Heart left ventricle (tissue), 16 donors: ENCODE data around the gene GUF1. TPM values are rescaled to one million over a fixed set of nuclear protein-coding genes. Genes with fewer than 3 reads are reported as not detected.

Source experiments
- ATAC-seq, 4 donors: fragments of 200-7000 bp; cut with Tn5 transposase; one replicate each; pipeline ENCODE4 v1.9.1; 2020 to 2022; ENCODE audit warnings: moderate library complexity in 4 of 4, mild to moderate bottlenecking in 3 of 4, moderate number of reproducible peaks in 1 of 4
- DNase-seq, 5 donors: peaks; one replicate each; pipeline ENCODE4 v3.0.0-alpha.2; 2020
- H3K27ac ChIP-seq, 12 donors: fragments of 200-600 bp; sonication (generic) in 4 of 12; one replicate each; pipeline versions ENCODE4 v1.5.0 to v1.8.0; 2016 to 2022; ENCODE audit warnings: mild to moderate bottlenecking in 2 of 12
- H3K27me3 ChIP-seq, 9 donors: fragments of 200-600 bp; sonication (generic) in 2 of 9; one replicate each; pipeline versions ENCODE4 v1.5.1 to v1.8.0; 2016 to 2022; ENCODE audit warnings: mild to moderate bottlenecking in 3 of 9
- H3K36me3 ChIP-seq, 9 donors: fragments of 200-600 bp; sonication (generic) in 2 of 9; one replicate each; pipeline versions ENCODE4 v1.5.0 to v1.8.0; 2018 to 2022; ENCODE audit warnings: mild to moderate bottlenecking in 2 of 9
- H3K4me1 ChIP-seq, 12 donors: fragments of 200-600 bp; sonication (generic) in 4 of 12; one replicate each; pipeline versions ENCODE4 v1.5.0 to v1.8.0; 2016 to 2022; ENCODE audit warnings: mild to moderate bottlenecking in 3 of 12
- H3K4me3 ChIP-seq, 12 donors: fragments of 200-600 bp; sonication (generic) in 4 of 12; one replicate each; pipeline versions ENCODE4 v1.5.0 to v1.8.0; 2017 to 2022; ENCODE audit warnings: mild to moderate bottlenecking in 9 of 12, moderate library complexity in 4 of 12
- H3K9me3 ChIP-seq, 12 donors: fragments of 200-600 bp; sonication (generic) in 4 of 12; one replicate each; pipeline versions ENCODE4 v1.5.0 to v1.8.0; 2016 to 2022; ENCODE audit warnings: mild to moderate bottlenecking in 1 of 12
- CTCF ChIP-seq, 12 donors: fragments of 200-600 bp; sonication (generic) in 4 of 12; IDR thresholded peaks; one replicate each; pipeline versions ENCODE4 v1.5.0 to v1.8.0; 2018 to 2022; ENCODE audit warnings: antibody characterized with exemption in 12 of 12, mild to moderate bottlenecking in 5 of 12
- POLR2A ChIP-seq, 2 donors: fragments of 450-650 bp; IDR thresholded peaks; one replicate each; pipeline ENCODE4 v1.6.1; 2017; ENCODE audit warnings: antibody characterized with exemption in 2 of 2, mild to moderate bottlenecking in 2 of 2, moderate library complexity in 2 of 2
- WGBS, 4 donors: extraction: QIAGEN DNeasy Blood & Tissue Kit in 2 of 4; methylation state at CpG; one replicate each; pipeline versions ENCODE4 v1.1.5 to v1.1.7; 2013 to 2018; 5-methylcytosine and 5-hydroxymethylcytosine counted together
- intact Hi-C, 10 donors: fragments of 100-400 bp; cut with DNase I; formaldehyde crosslinking; loops; one replicate each; pipeline versions ENCODE4 v1.11.1 to v1.14.2; 2022
- polyA plus RNA-seq, 2 donors: library from polyadenylated mRNA; stranded (reverse); fragments of 200-250 nt; gene quantifications; one replicate each; pipeline ENCODE4 v1.2.3, GENCODE V29; 2013
- total RNA-seq, 9 donors: library from RNA; depleted of rRNA in 2 of 9; stranded (reverse); fragments of >200 nt in 2 of 9; fragmentation: NEBNext Ultra II Directional in 3 of 9; extraction: Animal tissue kit (Norgen Biotek cat#: 25700) in 3 of 9; gene quantifications; one replicate each; pipeline versions ENCODE4 v1.1.0 to v1.2.4, GENCODE V29; 2016 to 2023
- donor health status: ischemic (EF 13 %, LVEDD 7.1; RV severe dilation, severe dysfunction).
- donor health status: healthy with polysubstance abuse.
- donor health status: DM: no; HTN: yes; CAD: no.
- donor health status: DM: no; HTN: no; CAD: no.
- donor health status: ischemic (EF 25% LVEDD 6.9; RV normal size, moderate dysfunction).
- donor health status: ischemic (EF 25% LVEDD 5.7; RV mildly dilated, moderate dysfunction).
- donor health status: healthy.
- donor health status: DM: yes; HTN: yes; CAD: no.
- donor health status: ischemic (EF 35%, LVEDD 5.7; RV mildly dilated, moderate dysfunction).
- donor health status: nonischemic (EF 11% LVEDD 7.7; RV severe dilation, severe dysfunction).
- donor health status: DM: yes; HTN: yes; CAD: no.
- donor health status: PGD.
- donor health status: ischemic (EF 29% LVEDD 5.4; RV normal size, mild dysfunction).
- donor health status: nonischemic (EF 23%, LVEDD 6.1; RV moderate dilation, normal function).

Gene GUF1
- total and polyA plus RNA-seq, 11 donors = 13.9 to 25.9 (median 19.5) TPM

DNA sequence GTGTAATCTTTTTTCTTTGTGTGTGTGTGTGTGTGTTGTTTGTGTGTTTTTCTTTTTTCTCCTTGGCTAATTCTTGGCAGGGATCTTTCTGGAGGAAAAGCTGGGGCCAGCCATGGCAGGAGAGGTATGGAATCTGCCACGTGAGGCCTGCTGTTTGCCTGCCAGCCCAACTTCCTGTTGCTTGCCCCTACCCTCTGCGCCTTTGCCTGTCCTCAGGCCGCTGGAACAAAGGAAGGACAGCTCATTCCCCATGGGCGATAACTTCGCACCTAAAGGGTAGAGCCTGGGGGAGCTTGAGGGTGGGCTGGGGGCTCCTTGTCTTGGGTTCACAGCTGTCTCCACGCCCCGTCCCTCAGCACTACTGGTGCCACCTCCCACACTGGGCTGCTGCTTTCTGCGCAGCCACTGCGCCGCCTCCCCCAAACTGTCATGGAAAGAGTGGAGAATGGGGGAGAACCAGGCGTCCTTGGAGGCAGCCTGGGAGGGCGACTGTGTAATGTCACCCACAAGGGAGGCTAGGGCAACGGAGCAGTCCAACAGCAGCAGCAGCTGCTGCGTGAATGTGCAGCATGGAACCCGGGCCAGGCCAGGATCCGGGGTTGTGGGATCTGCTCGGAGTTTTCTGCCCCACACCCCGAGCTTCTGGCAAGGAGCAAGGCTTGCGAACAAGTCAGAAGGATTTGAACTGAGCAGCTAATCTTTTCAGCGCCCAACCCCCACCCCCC is 14.5 kb upstream of the GUF1 start:
- no peaks in the 10 kb centered on the region for H3K9me3 ChIP-seq
- WGBS, 4 donors = 84 to 95% (median 88%) methylated on average over 20 of the region's 20 CpGs
- ATAC-seq (no peak), DNase-seq (no peak)
- intact Hi-C loops = no loop called here
- H3K27ac ChIP-seq = no peak overlapping the region
- H3K36me3 ChIP-seq = no peaks in the 10 kb centered on the region
- TF ChIP-seq CTCF (IDR thresholded peaks at IDR 0.05) = no peak
- no peak for TF ChIP-seq POLR2A (IDR thresholded peaks at IDR 0.05)
- no peaks in the 10 kb centered on the region for H3K27me3 ChIP-seq
- H3K4me1 ChIP-seq = no peaks in the 10 kb centered on the region
- H3K4me3 ChIP-seq = no peak overlapping the region

DNA sequence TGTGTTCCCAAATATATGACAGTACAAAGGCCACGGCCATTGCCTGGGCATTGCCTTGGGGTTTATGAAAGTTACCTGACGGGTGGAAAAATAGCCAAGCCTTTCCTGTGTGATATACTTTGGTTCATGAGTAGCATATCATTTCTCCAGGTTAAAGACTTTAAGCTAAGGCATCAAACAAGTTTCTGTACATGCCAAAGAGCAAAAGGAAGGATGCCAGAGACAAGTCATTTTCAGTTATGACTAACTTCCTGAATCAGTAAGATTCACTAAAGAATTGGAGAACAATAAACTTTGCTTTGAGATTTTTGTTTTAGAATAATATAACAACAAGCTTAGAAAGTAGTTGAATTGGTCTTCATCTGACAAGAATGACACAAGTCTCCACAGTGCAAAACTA is 9.7 kb upstream of the GUF1 start:
- DNase-seq (no peak), ATAC-seq (no peak)
- no peaks in the 10 kb centered on the region for H3K27me3 ChIP-seq
- intact Hi-C loops = no loop called here
- no peaks in the 10 kb centered on the region for H3K4me1 ChIP-seq
- WGBS, 4 donors = 42 to 83% (median 64%) methylated on average over 2 of the region's 2 CpGs
- no peak overlapping the region for H3K4me3 ChIP-seq
- no peak overlapping the region for H3K27ac ChIP-seq
- TF ChIP-seq CTCF (IDR thresholded peaks at IDR 0.05) (no peak), POLR2A (IDR thresholded peaks at IDR 0.05) (no peak)
- no peaks in the 10 kb centered on the region for H3K9me3 ChIP-seq
- no peaks in the 10 kb centered on the region for H3K36me3 ChIP-seq

DNA sequence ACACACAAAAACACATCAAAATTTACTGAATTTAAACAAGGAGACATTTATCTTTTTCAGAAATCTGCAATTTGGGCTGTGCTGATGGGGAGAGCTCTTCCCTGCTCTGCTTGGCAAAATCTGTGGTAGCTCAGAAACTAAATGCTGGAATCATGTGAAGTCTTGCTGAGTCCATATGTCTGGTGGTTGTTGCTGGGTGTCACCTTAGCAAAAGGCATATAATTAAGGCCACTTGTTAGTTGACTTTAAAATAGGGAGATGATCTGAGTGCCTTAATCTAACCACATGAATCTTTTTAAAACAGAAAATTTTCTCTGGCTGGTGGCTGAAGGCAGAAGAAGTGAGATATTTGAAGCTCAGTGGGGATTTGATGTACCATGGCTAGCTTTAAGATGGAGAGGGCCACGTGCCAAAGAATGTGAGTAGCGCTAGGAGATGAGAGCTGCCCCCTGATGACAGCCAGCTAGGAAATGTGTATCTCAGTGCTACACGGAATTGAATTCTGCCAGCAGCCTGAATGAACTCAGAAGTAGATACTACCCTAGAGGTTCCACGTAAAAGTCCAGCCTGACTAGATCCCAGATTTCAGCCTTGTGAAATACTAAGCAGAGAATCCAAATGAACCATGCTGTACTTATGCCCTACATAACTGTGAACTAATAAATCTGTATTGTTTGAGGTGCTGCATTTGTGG is 7.6 kb upstream of the GUF1 start:
- DNase-seq = peak in 1 of 5 donors; percentile 36
- intact Hi-C loops = loop anchor here in 2 of 10 donors (10.0 kb wide), 1 partner anchor 54 kb away; the partner anchor contains the start of gene GNPDA2 (in 2 of the 2)
- 26 to 36% (median 30%) methylated on average over 4 of the region's 4 CpGs for WGBS, 4 donors
- H3K27ac ChIP-seq = no peak overlapping the region
- no peak for TF ChIP-seq POLR2A (IDR thresholded peaks at IDR 0.05)
- TF ChIP-seq CTCF (IDR thresholded peaks at IDR 0.05) = no peak
- H3K27me3 ChIP-seq = no peaks in the 10 kb centered on the region
- ATAC-seq = peak in 3 of 4 donors; percentile 49 to 58 (median 56)
- no peaks in the 10 kb centered on the region for H3K4me1 ChIP-seq
- no peaks in the 10 kb centered on the region for H3K9me3 ChIP-seq
- no peak overlapping the region for H3K4me3 ChIP-seq
- H3K36me3 ChIP-seq = no peaks in the 10 kb centered on the region

GRCh38 chr4:44671636-44672035 is 6.6 kb upstream of the GUF1 start:
- Histone ChIP-seq H3K36me3 (no peaks in the 10 kb centered on the region), H3K4me1 (no peaks in the 10 kb centered on the region), H3K9me3 (no peaks in the 10 kb centered on the region), H3K27me3 (no peaks in the 10 kb centered on the region), H3K27ac (no peak overlapping the region), H3K4me3 (no peak overlapping the region)
- TF ChIP-seq CTCF (IDR thresholded peaks at IDR 0.05) (no peak), POLR2A (IDR thresholded peaks at IDR 0.05) (no peak)
- WGBS, 4 donors = 89 to 93% (median 90%) methylated on average over 3 of the region's 3 CpGs
- intact Hi-C loops = loop anchor here in 2 of 10 donors (10.0 kb wide), 1 partner anchor 53 kb away; the partner anchor contains the start of gene GNPDA2 (in 2 of the 2)
- DNase-seq = no peak
- no peak for ATAC-seq
